H1 (cell line): ENCODE results near the gene RPTOR. TPM values are rescaled to one million over a fixed set of nuclear protein-coding genes. Genes with fewer than 3 reads are reported as not detected.

Experiments
- CTCF ChIA-PET: fragments of 300-600 bp; sonication (Branson Sonifier 250); formaldehyde crosslinking; loops from one replicate; lab custom pipeline; 2021; ENCODE audit not compliant: partially characterized antibody; lab: Charles Lee
- POLR2A ChIA-PET: fragments of 300-600 bp; sonication (Branson Sonifier 250); formaldehyde crosslinking; loops from one replicate; lab custom pipeline; 2021; ENCODE audit warnings: inconsistent platforms; ENCODE audit not compliant: partially characterized antibody; lab: Charles Lee
- DNase-seq, 2 experiments: peaks; one replicate each; pipeline versions ENCODE4 v3.0.0 to v3.0.0-alpha.2; 2010 to 2022; ENCODE audit warnings: low spot score in 2 of 2, low read depth in 1 of 2, mixed read lengths in 1 of 2
- FAIRE-seq: peaks from 2 replicates; lab custom pipeline; 2011; peaks lifted over from hg19 to GRCh38; lab: Jason Lieb, UNC
- H2AFZ ChIP-seq: 2 replicates; pipeline ENCODE4 v1.8.1; 2012; ENCODE audit warnings: low read length, inconsistent platforms
- H2AK5ac ChIP-seq: 2 replicates; pipeline ENCODE4 v1.6.1; 2013; ENCODE audit warnings: low read depth, low read length
- H2BK120ac ChIP-seq: replicated peaks from 2 replicates; pipeline ENCODE3; 2013; ENCODE audit warnings: low read depth, low read length, inconsistent platforms
- H2BK12ac ChIP-seq: 2 replicates; pipeline ENCODE4 v1.6.1; 2013; ENCODE audit warnings: low read depth, low read length
- H2BK15ac ChIP-seq: 2 replicates; pipeline ENCODE4 v1.6.1; 2013; ENCODE audit warnings: low read length
- H2BK20ac ChIP-seq: 2 replicates; pipeline ENCODE4 v1.6.1; 2013; ENCODE audit warnings: low read length
- H2BK5ac ChIP-seq: 2 replicates; pipeline ENCODE4 v1.6.1; 2013; ENCODE audit warnings: low read depth, low read length
- H3K14ac ChIP-seq: 2 replicates; pipeline ENCODE4 v1.6.1; 2013; ENCODE audit warnings: inconsistent platforms; ENCODE audit not compliant: insufficient read length
- H3K18ac ChIP-seq: 2 replicates; pipeline ENCODE4 v1.6.1; 2013; ENCODE audit warnings: low read length; ENCODE audit errors: extremely low read depth
- H3K23ac ChIP-seq: 2 replicates; pipeline ENCODE4 v1.6.1; 2013; ENCODE audit warnings: inconsistent platforms; ENCODE audit not compliant: insufficient read length
- H3K23me2 ChIP-seq: 2 replicates; pipeline ENCODE4 v1.6.1; 2013; ENCODE audit warnings: low read depth, low read length
- H3K27ac ChIP-seq: 2 replicates; pipeline ENCODE4 v1.6.1; 2011; ENCODE audit warnings: low read depth, low read length, inconsistent platforms
- H3K27me3 ChIP-seq, 4 experiments: replicated peaks in 1 of 4; 1 replicate in 1 of 4; 2 replicates in 3 of 4; pipeline versions ENCODE4 v1.6.1 to v1.8.1; 2011 to 2013; ENCODE audit warnings: low read length in 3 of 4, mild to moderate bottlenecking in 3 of 4, inconsistent platforms in 2 of 4, mixed read lengths in 2 of 4, moderate library complexity in 1 of 4; ENCODE audit not compliant: control insufficient read depth in 3 of 4, insufficient read depth in 3 of 4; ENCODE audit errors: extremely low read depth in 1 of 4
- H3K36me3 ChIP-seq, 4 experiments: 2 replicates each; pipeline versions ENCODE4 v1.6.1 to v1.8.1; 2011 to 2013; ENCODE audit warnings: mild to moderate bottlenecking in 4 of 4, low read length in 3 of 4, moderate library complexity in 2 of 4, control low read depth in 1 of 4, inconsistent platforms in 1 of 4; ENCODE audit not compliant: insufficient read depth in 4 of 4, control insufficient read depth in 2 of 4
- H3K4ac ChIP-seq: replicated peaks from 2 replicates; pipeline ENCODE3; 2013; ENCODE audit warnings: low read length, low read depth, mixed read lengths, inconsistent platforms; ENCODE audit not compliant: insufficient read length
- H3K4me1 ChIP-seq, 4 experiments: replicated peaks in 1 of 4; 1 replicate in 1 of 4; 2 replicates in 3 of 4; pipeline versions ENCODE4 v1.6.1 to v1.8.1; 2011 to 2013; ENCODE audit warnings: low read length in 3 of 4, inconsistent platforms in 2 of 4, mixed read lengths in 1 of 4; ENCODE audit not compliant: insufficient read depth in 4 of 4, control insufficient read depth in 3 of 4
- H3K4me2 ChIP-seq, 2 experiments: 2 replicates each; pipeline versions ENCODE4 v1.6.1 to v1.8.1; 2011 to 2013; ENCODE audit warnings: low read depth in 2 of 2, low read length in 2 of 2, control low read depth in 1 of 2, inconsistent platforms in 1 of 2, mild to moderate bottlenecking in 1 of 2; ENCODE audit not compliant: insufficient read depth in 1 of 2
- H3K4me3 ChIP-seq, 4 experiments: fragments of 200-600, 300-600 bp in 1 of 4; sonication (generic), shearing (Covaris generic), sonication (Bioruptor Twin) in 1 of 4; 2 replicates each; pipeline versions ENCODE4 v1.5.1 to v1.8.1; 2011 to 2016; ENCODE audit warnings: low read length in 4 of 4, low read depth in 3 of 4, control low read depth in 2 of 4, inconsistent platforms in 2 of 4, mild to moderate bottlenecking in 2 of 4, mixed read lengths in 1 of 4, moderate library complexity in 1 of 4; ENCODE audit not compliant: insufficient read depth in 2 of 4; ENCODE audit errors: extremely low read depth in 1 of 4
- H3K56ac ChIP-seq: replicated peaks from 2 replicates; pipeline ENCODE3; 2013; ENCODE audit warnings: low read depth, mild to moderate bottlenecking, mixed read lengths, low read length, inconsistent platforms; ENCODE audit not compliant: insufficient read length
- H3K79me1 ChIP-seq: 2 replicates; pipeline ENCODE4 v1.6.1; 2013; ENCODE audit warnings: low read depth, low read length, control low read depth
- H3K79me2 ChIP-seq, 2 experiments: 2 replicates each; pipeline versions ENCODE4 v1.6.1 to v1.8.1; 2012 to 2013; ENCODE audit warnings: low read length in 2 of 2, mild to moderate bottlenecking in 2 of 2, inconsistent platforms in 1 of 2; ENCODE audit not compliant: insufficient read depth in 2 of 2, control insufficient read depth in 1 of 2
- H3K9ac ChIP-seq, 4 experiments: replicated peaks in 1 of 4; 1 replicate in 1 of 4; 2 replicates in 3 of 4; pipeline versions ENCODE4 v1.6.1 to v1.8.1; 2011 to 2013; ENCODE audit warnings: low read depth in 3 of 4, low read length in 3 of 4, control low read depth in 2 of 4, mild to moderate bottlenecking in 2 of 4, moderate library complexity in 2 of 4, inconsistent platforms in 1 of 4; ENCODE audit errors: extremely low read depth in 1 of 4
- H3K9me3 ChIP-seq, 2 experiments: 2 replicates each; pipeline versions ENCODE4 v1.6.1 to v1.8.1; 2012 to 2013; ENCODE audit warnings: mild to moderate bottlenecking in 2 of 2, moderate library complexity in 2 of 2, control low read depth in 1 of 2, inconsistent platforms in 1 of 2, low read depth in 1 of 2, low read length in 1 of 2, mixed read lengths in 1 of 2; ENCODE audit not compliant: insufficient read depth in 2 of 2
- H4K20me1 ChIP-seq, 2 experiments: replicated peaks in 1 of 2; 2 replicates each; pipeline versions ENCODE3 to v1.8.1; 2011 to 2013; ENCODE audit warnings: inconsistent platforms in 2 of 2, low read length in 2 of 2, mild to moderate bottlenecking in 1 of 2; ENCODE audit not compliant: insufficient read depth in 2 of 2, control insufficient read depth in 1 of 2
- H4K5ac ChIP-seq: 2 replicates; pipeline ENCODE4 v1.6.1; 2013; ENCODE audit warnings: low read length, low read depth, mixed read lengths, inconsistent platforms; ENCODE audit not compliant: insufficient read length
- H4K8ac ChIP-seq: 2 replicates; pipeline ENCODE4 v1.8.0; 2013; ENCODE audit warnings: mild to moderate bottlenecking, moderate library complexity, low read length, inconsistent platforms; ENCODE audit not compliant: insufficient read depth; ENCODE audit errors: extremely low read depth
- H4K91ac ChIP-seq: replicated peaks from 2 replicates; pipeline ENCODE3; 2013; ENCODE audit warnings: low read length, mixed read lengths, inconsistent platforms; ENCODE audit not compliant: insufficient read length
- E2F6 ChIP-seq: IDR thresholded peaks from 2 replicates; pipeline ENCODE4 v1.6.1; 2012; ENCODE audit warnings: inconsistent platforms
- FOSL1 ChIP-seq: IDR thresholded peaks from 2 replicates; pipeline ENCODE4 v1.6.1; 2011; ENCODE audit warnings: mild to moderate bottlenecking, low read depth, low read length, moderate library complexity; ENCODE audit not compliant: insufficient read depth
- MAFK ChIP-seq: IDR thresholded peaks from 2 replicates; pipeline ENCODE4 v1.6.1; 2012; ENCODE audit warnings: low read depth, mild to moderate bottlenecking, improper control_type of control experiment, low read length
- ZNF274 ChIP-seq: IDR thresholded peaks from 2 replicates; pipeline ENCODE4 v1.7.0; 2012; ENCODE audit warnings: low read length, borderline replicate concordance; ENCODE audit errors: extremely low read depth
- WGBS, 2 experiments: shearing (Covaris generic) in 1 of 2; methylation state at CpG; one replicate each; pipeline versions ENCODE4 v1.1.6 to v1.1.7; 2013 to 2015; ENCODE audit warnings: low lambda C conversion rate in 2 of 2, mixed read lengths in 2 of 2, inconsistent platforms in 1 of 2, low coverage in 1 of 2, missing lambda C conversion rate in 1 of 2; ENCODE audit not compliant: insufficient replicate concordance in 2 of 2, insufficient coverage in 1 of 2, insufficient read length in 1 of 2; ENCODE audit errors: extremely low coverage in 1 of 2, missing lambda C conversion rate in 1 of 2; 5-methylcytosine and 5-hydroxymethylcytosine counted together
- polyA plus RNA-seq, 7 experiments: library from polyadenylated mRNA; depleted of rRNA in 3 of 7; stranded (reverse) in 5 of 7; unstranded in 2 of 7; fragments of >200 nt in 5 of 7; fragments of 200-250 nt in 2 of 7; gene quantifications; 1 replicate in 5 of 7; 2 replicates in 1 of 7; 4 replicates in 1 of 7; pipeline versions ENCODE4 v1.2.1 to v1.2.3, GENCODE V29; 2011 to 2013; ENCODE audit warnings: missing spikeins in 2 of 7, mixed read lengths in 2 of 7
- total RNA-seq: library from RNA; stranded (reverse); fragmentation: NEBNext Ultra II Directional; extraction: Animal tissue kit (Norgen Biotek cat#: 25700); gene quantifications from 2 replicates; pipeline ENCODE4 v1.2.1, GENCODE V29; 2021

The RPTOR gene
- total and polyA plus RNA-seq, 2 of the 8 experiments (the other 6 are each of a cell fraction or from before 2014, with no cell fraction given): 6.9 to 28.7 TPM

- no peak for DNase-seq
- Histone ChIP-seq H4K5ac (no peak overlapping the region), H2BK20ac (no peak overlapping the region), H3K18ac (no peak overlapping the region), H3K56ac (no peak overlapping the region), H3K79me2 (peaks cover 0 to 6% of the 10 kb centered on the region in 2 experiments; a peak in 2 of 4 replicates), H4K8ac (no peak overlapping the region), H3K14ac (no peak overlapping the region), H2BK12ac (no peak overlapping the region; the same call in 1 of the 2 replicates), H3K4me3 (no peak overlapping the region), H2AK5ac (no peak overlapping the region), H2BK120ac (no peak overlapping the region), H3K36me3 (no peaks in the 10 kb centered on the region), H2BK15ac (no peak overlapping the region), H4K91ac (no peak overlapping the region), H3K79me1 (peaks cover 11% of the 10 kb centered on the region; the same call in 1 of the 2 replicates), H2AFZ (no peak overlapping the region), H3K4me1 (peaks cover 0 to 5% (median 2%) of the 10 kb centered on the region in 4 experiments; a peak in 1 of 7 replicates), H2BK5ac (no peak overlapping the region), H3K27ac (no peak overlapping the region), H3K4me2 (no peak overlapping the region)
- 92% methylated on average over 13 of the region's 13 CpGs; no CpG with 5 or more reads in 1 of the 2 experiments for WGBS, 2 experiments
- POLR2A ChIA-PET: no interaction called here
- CTCF ChIA-PET: interaction anchor here (1.1 kb wide), 1 partner anchor 9 kb away, joined by 11 read pairs; no protein-coding TSS in a partner anchor
- TF ChIP-seq MAFK: no peak
- no peak for TF ChIP-seq FOSL1
- no peak for TF ChIP-seq E2F6
- TF ChIP-seq ZNF274: no peak
- TF ChIP-seq, all 59 proteins: peak for 0
- Histone ChIP-seq H3K4ac (no peak overlapping the region), H3K9ac (no peak overlapping the region), H3K23me2 (0 out of 2 replicates have a peak, but pooled peaks cover 2% of the 10 kb centered on the region), H3K27me3 (no peaks in the 10 kb centered on the region), H4K20me1 (peaks cover 1 to 2% of the 10 kb centered on the region in 2 experiments), H3K23ac (no peak overlapping the region), H3K9me3 (no peaks in the 10 kb centered on the region)
- FAIRE-seq: no peak
These were observed 182.7 kb downstream of the RPTOR start for GRCh38 chr17:80727409-80727755.
